GM06990 (cell line): ENCODE measurements around the gene SNX1.
A peak's percentile ranks its signal among the peaks of the same experiment; 100 is the strongest.

Experiments used
- DNase-seq: peaks from one replicate; pipeline ENCODE4 v3.0.0-alpha.2; 2011; ENCODE audit not compliant: insufficient read length; ENCODE audit errors: extremely low read depth
- H3K27me3 ChIP-seq: replicated peaks from 2 replicates; pipeline ENCODE4 v1.6.0; 2011; ENCODE audit warnings: low read length; ENCODE audit not compliant: control insufficient read depth, insufficient read depth
- H3K36me3 ChIP-seq: 2 replicates; pipeline ENCODE4 v1.5.1; 2011; ENCODE audit warnings: low read length; ENCODE audit not compliant: control insufficient read depth, insufficient read depth
- H3K4me3 ChIP-seq: replicated peaks from 2 replicates; pipeline ENCODE4 v1.5.1; 2011; ENCODE audit warnings: low read depth, mild to moderate bottlenecking, control low read depth, low read length
- CTCF ChIP-seq: IDR thresholded peaks from 2 replicates; pipeline ENCODE4 v1.5.1; 2011; ENCODE audit warnings: low read length, control low read depth, mild to moderate bottlenecking, inconsistent platforms; ENCODE audit not compliant: insufficient read depth, poor library complexity, severe bottlenecking

SNX1 gene

GRCh38 chr15:64152507-64153387 lies 57.0 kb downstream of the SNX1 start:
- DNase-seq = peak; percentile 73
- TF ChIP-seq CTCF = no peak
- peak overlapping the region; percentile 83 for H3K4me3 ChIP-seq
- peaks cover 28% of the 10 kb centered on the region for H3K36me3 ChIP-seq
- no peaks in the 10 kb centered on the region for H3K27me3 ChIP-seq

- H3K27me3 ChIP-seq = no peaks in the 10 kb centered on the region
These were observed 57.9 kb downstream of the SNX1 start for GRCh38 chr15:64153480-64154367.

GRCh38 chr15:64155802-64156651 lies 60.2 kb downstream of the SNX1 start:
- TF ChIP-seq CTCF = no peak
- H3K27me3 ChIP-seq = no peaks in the 10 kb centered on the region
- H3K4me3 ChIP-seq = no peak overlapping the region
- H3K36me3 ChIP-seq = peaks cover 51% of the 10 kb centered on the region
- no peak for DNase-seq

More at GRCh38 chr15:64153480-64154367, 57.9 kb downstream of the SNX1 start:
- peak overlapping the region; percentile 83 for H3K4me3 ChIP-seq
- DNase-seq = peak; percentile 90
- TF ChIP-seq CTCF = peak; percentile 99
- H3K36me3 ChIP-seq = peaks cover 37% of the 10 kb centered on the region

GRCh38 chr15:64156652-64157331 lies 61.0 kb downstream of the SNX1 start:
- Histone ChIP-seq H3K36me3 (peaks cover 51% of the 10 kb centered on the region), H3K27me3 (no peaks in the 10 kb centered on the region), H3K4me3 (no peak overlapping the region)
- DNase-seq = no peak
- no peak for TF ChIP-seq CTCF

- no peak for DNase-seq
- Histone ChIP-seq H3K36me3 (peaks cover 51% of the 10 kb centered on the region), H3K4me3 (no peak overlapping the region), H3K27me3 (no peaks in the 10 kb centered on the region)
- no peak for TF ChIP-seq CTCF
These were observed 61.9 kb downstream of the SNX1 start for GRCh38 chr15:64157599-64158125.
